ENCODE measurements around the gene DHRS9.
"Not testable (repeated sequence)": the region's sequence is repeated elsewhere in the genome, so short reads cannot be mapped to it uniquely, and the experiment has no call there.

Gene DHRS9

GRCh38 chr2:169134272-169134671, 64.9 kb downstream of the DHRS9 start:
- DNase-seq (ENCODE audit: low read depth, low spot score) = not testable (repeated sequence)

GRCh38 chr2:169136428-169136827, 67.1 kb downstream of the DHRS9 start:
- DNase-seq (ENCODE audit: low read depth, low spot score) = not testable (repeated sequence)

GRCh38 chr2:169136885-169137534, 67.6 kb downstream of the DHRS9 start:
- DNase-seq (ENCODE audit: low read depth, low spot score) = peak; percentile 66

- DNase-seq (ENCODE audit: low read depth, low spot score) = no peak
These were observed 68.6 kb downstream of the DHRS9 start for GRCh38 chr2:169137924-169138323.

GRCh38 chr2:169139145-169139544, 69.8 kb downstream of the DHRS9 start:
- no peak for DNase-seq (ENCODE audit: low read depth, low spot score)

- no peak for DNase-seq (ENCODE audit: low read depth, low spot score)
These were observed 70.8 kb downstream of the DHRS9 start for GRCh38 chr2:169139993-169140767.

GRCh38 chr2:169141713-169142352, 72.5 kb downstream of the DHRS9 start:
- peak; percentile 70 for DNase-seq (ENCODE audit: low read depth, low spot score)

GRCh38 chr2:169143998-169144397, 74.6 kb downstream of the DHRS9 start:
- DNase-seq (ENCODE audit: low read depth, low spot score) = no peak

Data from astrocyte of the hippocampus (primary cell).